Caco-2 (cell line): ENCODE measurements around the gene GRIA4. TPM values are rescaled to one million over a fixed set of nuclear protein-coding genes. Genes with fewer than 3 reads are reported as not detected.

Experiments used
- BruUV-seq: library from RNA; stranded (reverse); fragments of 400-500 nt; replicated peaks from 2 replicates; lab custom pipeline; 2021; lab: Mats Ljungman, UMichigan
- CTCF ChIA-PET: fragments of 300-600 bp; sonication (Branson Sonifier 250); formaldehyde crosslinking; loops from one replicate; lab custom pipeline; 2022; ENCODE audit warnings: antibody characterized with exemption; lab: Charles Lee
- POLR2A ChIA-PET: fragments of 300-600 bp; sonication (Branson Sonifier 250); formaldehyde crosslinking; loops from one replicate; lab custom pipeline; 2022; ENCODE audit warnings: antibody characterized with exemption; lab: Charles Lee
- DNase-seq, 2 experiments: peaks; one replicate each; pipeline versions ENCODE4 v3.0.0 to v3.0.0-alpha.2; 2020 to 2022
- H3K27me3 ChIP-seq: replicated peaks from 2 replicates; pipeline ENCODE4 v1.6.0; 2011; ENCODE audit warnings: low read length; ENCODE audit not compliant: control insufficient read depth, insufficient read depth
- H3K36me3 ChIP-seq: 2 replicates; pipeline ENCODE4 v1.5.1; 2011; ENCODE audit warnings: low read length; ENCODE audit not compliant: control insufficient read depth, insufficient read depth
- H3K4me1 ChIP-seq: fragments of 250-450 bp; sonication (Bioruptor Pico); 2 replicates; pipeline ENCODE4 v1.5.1; 2020; ENCODE audit warnings: mild to moderate bottlenecking
- H3K4me3 ChIP-seq: 2 replicates; pipeline ENCODE4 v1.5.1; 2011; ENCODE audit warnings: low read depth, mild to moderate bottlenecking, control low read depth, low read length
- H3K9me3 ChIP-seq: fragments of 250-450 bp; sonication (Bioruptor Pico); 2 replicates; pipeline ENCODE4 v1.5.1; 2020; ENCODE audit warnings: mild to moderate bottlenecking, moderate library complexity
- H3K27ac Mint-ChIP-seq: one replicate; pipeline ENCODE4 v1.8.0; 2022; ENCODE audit warnings: mixed read lengths; ENCODE audit not compliant: unreplicated experiment
- H3K27me3 Mint-ChIP-seq: one replicate; pipeline ENCODE4 v1.8.0; 2022; ENCODE audit warnings: mixed read lengths; ENCODE audit not compliant: insufficient read depth, unreplicated experiment
- H3K36me3 Mint-ChIP-seq: one replicate; pipeline ENCODE4 v1.8.0; 2022; ENCODE audit warnings: mild to moderate bottlenecking, mixed read lengths; ENCODE audit not compliant: insufficient read depth, unreplicated experiment
- H3K4me1 Mint-ChIP-seq: one replicate; pipeline ENCODE4 v1.8.0; 2022; ENCODE audit warnings: low read depth, mixed read lengths; ENCODE audit not compliant: unreplicated experiment
- H3K4me3 Mint-ChIP-seq: one replicate; pipeline ENCODE4 v1.8.0; 2022; ENCODE audit warnings: mild to moderate bottlenecking, moderate library complexity, mixed read lengths; ENCODE audit not compliant: unreplicated experiment
- H3K9me3 Mint-ChIP-seq: one replicate; pipeline ENCODE4 v1.8.0; 2022; ENCODE audit warnings: mixed read lengths; ENCODE audit not compliant: unreplicated experiment
- intact Hi-C: fragments of 100-400 bp; cut with micrococcal nuclease; formaldehyde crosslinking; loops from one replicate; pipeline ENCODE4 v1.10.0; 2022; ENCODE audit not compliant: unreplicated experiment
- total RNA-seq: library from RNA; stranded (reverse); gene quantifications from 2 replicates; pipeline ENCODE4 v1.2.3, GENCODE V29; 2022
- TF ChIP-seq, protein P1 (sequence below), 2 experiments: fragments of 200-600 bp in 1 of 2; IDR thresholded peaks; 1 replicate in 1 of 2; 2 replicates in 1 of 2; pipeline versions ENCODE4 v1.5.1 to v1.8.0; 2011 to 2022; ENCODE audit warnings: antibody characterized with exemption in 1 of 2, control low read depth in 1 of 2, inconsistent platforms in 1 of 2, low read depth in 1 of 2, low read length in 1 of 2, mild to moderate bottlenecking in 1 of 2, moderate library complexity in 1 of 2; ENCODE audit not compliant: insufficient read depth in 1 of 2, severe bottlenecking in 1 of 2, unreplicated experiment in 1 of 2

GRIA4 gene
- total RNA-seq, 1 experiment from 2014 or later, result not detected

DNA sequence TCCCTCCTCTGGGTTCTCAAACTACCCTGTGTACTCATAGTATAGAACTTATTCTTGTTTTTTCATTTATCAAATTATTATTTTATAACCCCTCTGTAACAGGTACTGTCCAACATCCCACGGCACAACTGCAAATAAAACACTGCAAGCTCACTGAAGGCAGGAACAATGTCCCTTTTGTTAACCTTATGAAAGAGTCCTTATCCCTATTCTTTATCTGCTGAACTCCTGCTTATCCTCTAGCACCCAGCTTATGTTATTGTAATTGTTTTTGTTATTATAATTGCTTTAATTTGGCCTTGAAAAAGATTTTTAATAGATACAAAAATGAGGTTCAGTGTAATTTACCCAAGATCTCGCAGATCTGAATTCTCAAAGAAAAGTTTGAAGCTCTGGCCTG, 281.8 kb downstream of the GRIA4 start:
- Mint-ChIP-seq H3K4me1 (no peaks in the 10 kb centered on the region), H3K27ac (no peak overlapping the region), H3K36me3 (no peaks in the 10 kb centered on the region), H3K9me3 (no peaks in the 10 kb centered on the region), H3K4me3 (no peak overlapping the region), H3K27me3 (no peaks in the 10 kb centered on the region)
- CTCF ChIA-PET, result no interaction called here
- intact Hi-C loops, result no loop called here
- DNase-seq, result no peak
- Histone ChIP-seq H3K4me1 (no peaks in the 10 kb centered on the region), H3K9me3 (no peaks in the 10 kb centered on the region; the same call in 1 of the 2 replicates), H3K27me3 (no peaks in the 10 kb centered on the region), H3K4me3 (no peak overlapping the region), H3K36me3 (no peaks in the 10 kb centered on the region)
- POLR2A ChIA-PET, result no interaction called here
- BruUV-seq, result no TSS peak
- TF ChIP-seq, protein P1, sequence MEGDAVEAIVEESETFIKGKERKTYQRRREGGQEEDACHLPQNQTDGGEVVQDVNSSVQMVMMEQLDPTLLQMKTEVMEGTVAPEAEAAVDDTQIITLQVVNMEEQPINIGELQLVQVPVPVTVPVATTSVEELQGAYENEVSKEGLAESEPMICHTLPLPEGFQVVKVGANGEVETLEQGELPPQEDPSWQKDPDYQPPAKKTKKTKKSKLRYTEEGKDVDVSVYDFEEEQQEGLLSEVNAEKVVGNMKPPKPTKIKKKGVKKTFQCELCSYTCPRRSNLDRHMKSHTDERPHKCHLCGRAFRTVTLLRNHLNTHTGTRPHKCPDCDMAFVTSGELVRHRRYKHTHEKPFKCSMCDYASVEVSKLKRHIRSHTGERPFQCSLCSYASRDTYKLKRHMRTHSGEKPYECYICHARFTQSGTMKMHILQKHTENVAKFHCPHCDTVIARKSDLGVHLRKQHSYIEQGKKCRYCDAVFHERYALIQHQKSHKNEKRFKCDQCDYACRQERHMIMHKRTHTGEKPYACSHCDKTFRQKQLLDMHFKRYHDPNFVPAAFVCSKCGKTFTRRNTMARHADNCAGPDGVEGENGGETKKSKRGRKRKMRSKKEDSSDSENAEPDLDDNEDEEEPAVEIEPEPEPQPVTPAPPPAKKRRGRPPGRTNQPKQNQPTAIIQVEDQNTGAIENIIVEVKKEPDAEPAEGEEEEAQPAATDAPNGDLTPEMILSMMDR (IDR thresholded peaks at IDR 0.05; ENCODE audit: insufficient read depth in 1 of 2, low read depth in 1 of 2, low read length in 1 of 2, severe bottlenecking in 1 of 2, unreplicated experiment in 1 of 2), result no peak

DNA sequence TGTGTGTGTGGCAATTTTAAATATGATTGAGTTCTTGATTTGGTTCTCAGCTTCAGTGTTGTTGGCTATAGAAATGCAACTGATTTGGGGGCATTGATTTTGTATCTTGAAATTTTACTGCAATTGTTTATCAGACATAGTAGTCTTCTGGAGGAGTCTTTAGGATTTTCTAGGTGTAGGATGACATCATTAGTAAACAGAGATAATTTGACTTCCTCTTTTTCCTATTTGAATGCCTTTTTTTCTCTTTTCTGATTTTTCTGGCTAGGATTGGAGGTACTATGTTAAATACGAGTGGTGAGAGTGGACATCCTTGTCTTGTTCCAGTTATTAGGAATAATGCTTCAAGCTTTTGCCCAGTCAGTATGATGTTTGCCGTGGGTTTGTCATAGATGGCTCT, 287.3 kb downstream of the GRIA4 start:
- TF ChIP-seq, protein P1 (IDR thresholded peaks at IDR 0.05; ENCODE audit: insufficient read depth in 1 of 2, low read depth in 1 of 2, low read length in 1 of 2, severe bottlenecking in 1 of 2, unreplicated experiment in 1 of 2), result no peak
- ChIA-PET POLR2A (no interaction called here), CTCF (no interaction called here)
- intact Hi-C loops, result no loop called here
- H3K27me3 Mint-ChIP-seq, result peaks cover 1% of the 10 kb centered on the region
- no peaks in the 10 kb centered on the region for H3K9me3 Mint-ChIP-seq
- H3K9me3 ChIP-seq, result no peaks in the 10 kb centered on the region; the same call in 1 of the 2 replicates
- H3K4me3 Mint-ChIP-seq, result no peak overlapping the region
- DNase-seq, result no peak
- no TSS peak for BruUV-seq
- no peaks in the 10 kb centered on the region for H3K4me1 ChIP-seq
- no peaks in the 10 kb centered on the region for H3K36me3 ChIP-seq
- no peaks in the 10 kb centered on the region for H3K27me3 ChIP-seq
- H3K27ac Mint-ChIP-seq, result no peak overlapping the region
- no peaks in the 10 kb centered on the region for H3K36me3 Mint-ChIP-seq
- H3K4me1 Mint-ChIP-seq, result no peaks in the 10 kb centered on the region
- no peak overlapping the region for H3K4me3 ChIP-seq

DNA sequence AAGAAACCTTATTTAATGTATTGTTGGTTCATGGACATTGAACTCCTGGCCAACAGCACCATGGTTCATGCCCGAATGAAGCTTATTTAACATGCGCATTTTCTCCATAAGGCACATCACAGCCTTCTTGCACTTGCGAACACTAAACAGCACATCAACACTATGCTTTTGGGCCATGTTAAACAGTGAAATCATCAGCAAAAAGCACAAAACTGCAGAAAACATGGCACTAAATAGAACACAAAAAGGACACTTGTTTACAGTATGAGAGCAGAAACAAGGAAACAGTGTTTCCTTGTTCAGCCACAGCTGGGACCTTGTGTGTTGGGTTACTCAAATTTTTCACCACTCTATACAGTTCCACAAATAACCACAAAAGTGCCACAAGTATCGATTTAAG, 289.9 kb downstream of the GRIA4 start:
- Histone ChIP-seq H3K9me3 (no peaks in the 10 kb centered on the region; the same call in 1 of the 2 replicates), H3K4me1 (no peaks in the 10 kb centered on the region), H3K36me3 (no peaks in the 10 kb centered on the region), H3K4me3 (no peak overlapping the region), H3K27me3 (no peaks in the 10 kb centered on the region)
- no TSS peak for BruUV-seq
- H3K9me3 Mint-ChIP-seq, result no peaks in the 10 kb centered on the region
- H3K27ac Mint-ChIP-seq, result no peak overlapping the region
- intact Hi-C loops, result no loop called here
- no peak overlapping the region for H3K4me3 Mint-ChIP-seq
- no peaks in the 10 kb centered on the region for H3K36me3 Mint-ChIP-seq
- TF ChIP-seq, protein P1 (IDR thresholded peaks at IDR 0.05; ENCODE audit: insufficient read depth in 1 of 2, low read depth in 1 of 2, low read length in 1 of 2, severe bottlenecking in 1 of 2, unreplicated experiment in 1 of 2), result no peak
- POLR2A ChIA-PET, result no interaction called here
- H3K27me3 Mint-ChIP-seq, result peaks cover 3% of the 10 kb centered on the region
- H3K4me1 Mint-ChIP-seq, result no peaks in the 10 kb centered on the region
- CTCF ChIA-PET, result no interaction called here
- no peak for DNase-seq
